Mesenchymal stem cell (in vitro differentiated cells and primary cell): Measurements from ENCODE around the gene BCL2L1.
A peak's percentile ranks its signal among the peaks of the same experiment; 100 is the strongest.

Experiments
- DNase-seq: peaks from one replicate; pipeline ENCODE4 v3.0.0-alpha.2; 2013
- H2AFZ ChIP-seq: one replicate; pipeline ENCODE4 v1.6.1; 2013; ENCODE audit warnings: low read depth, mild to moderate bottlenecking, control low read depth, inconsistent platforms, low read length, moderate library complexity
- H2AK5ac ChIP-seq: 2 replicates; pipeline ENCODE4 v1.6.1; 2013; ENCODE audit warnings: low read length, moderate library complexity, mild to moderate bottlenecking, inconsistent platforms; ENCODE audit not compliant: severe bottlenecking
- H2BK120ac ChIP-seq: one replicate; pipeline ENCODE4 v1.6.1; 2013; ENCODE audit warnings: low read depth, mild to moderate bottlenecking, inconsistent platforms, low read length, moderate library complexity
- H2BK12ac ChIP-seq, 2 experiments: one replicate each; pipeline ENCODE4 v1.6.1; 2013; ENCODE audit warnings: inconsistent platforms in 2 of 2, low read length in 2 of 2, mild to moderate bottlenecking in 2 of 2, moderate library complexity in 2 of 2, control low read depth in 1 of 2
- H2BK15ac ChIP-seq: one replicate; pipeline ENCODE4 v1.6.1; 2013; ENCODE audit warnings: mild to moderate bottlenecking, low read depth, inconsistent platforms; ENCODE audit not compliant: poor library complexity, severe bottlenecking
- H2BK5ac ChIP-seq: 2 replicates; pipeline ENCODE4 v1.6.1; 2013; ENCODE audit warnings: low read depth, mild to moderate bottlenecking, low read length, control low read depth, inconsistent platforms; ENCODE audit not compliant: poor library complexity, severe bottlenecking
- H3K14ac ChIP-seq, 2 experiments: one replicate each; pipeline ENCODE4 v1.6.1; 2013; ENCODE audit warnings: inconsistent platforms in 2 of 2, low read length in 2 of 2, control low read depth in 1 of 2, mild to moderate bottlenecking in 1 of 2, moderate library complexity in 1 of 2
- H3K18ac ChIP-seq, 2 experiments: one replicate each; pipeline ENCODE4 v1.6.1; 2013; ENCODE audit warnings: inconsistent platforms in 2 of 2, low read length in 2 of 2, control low read depth in 1 of 2, low read depth in 1 of 2, mild to moderate bottlenecking in 1 of 2
- H3K23ac ChIP-seq, 2 experiments: one replicate each; pipeline ENCODE4 v1.6.1; 2013; ENCODE audit warnings: inconsistent platforms in 2 of 2, low read length in 2 of 2, mild to moderate bottlenecking in 2 of 2, moderate library complexity in 2 of 2, control low read depth in 1 of 2
- H3K27ac ChIP-seq: 2 replicates; pipeline ENCODE4 v1.5.1; 2013; ENCODE audit warnings: mild to moderate bottlenecking, moderate library complexity, low read length, control low read depth, inconsistent platforms; ENCODE audit not compliant: poor library complexity, severe bottlenecking
- H3K27me3 ChIP-seq, 2 experiments: 2 replicates each; pipeline versions ENCODE4 v1.6.1 to v1.7.0; 2013; ENCODE audit warnings: low read length in 2 of 2, mild to moderate bottlenecking in 2 of 2, moderate library complexity in 2 of 2, control low read depth in 1 of 2, inconsistent platforms in 1 of 2; ENCODE audit not compliant: control insufficient read depth in 1 of 2, insufficient read depth in 1 of 2
- H3K36me3 ChIP-seq, 2 experiments: 2 replicates each; pipeline versions ENCODE4 v1.6.1 to v1.7.0; 2013; ENCODE audit warnings: low read length in 2 of 2, control low read depth in 1 of 2, inconsistent platforms in 1 of 2, low read depth in 1 of 2, mild to moderate bottlenecking in 1 of 2; ENCODE audit not compliant: insufficient read depth in 2 of 2, control insufficient read depth in 1 of 2
- H3K4ac ChIP-seq, 2 experiments: one replicate each; pipeline ENCODE4 v1.6.1; 2013; ENCODE audit warnings: inconsistent platforms in 2 of 2, low read length in 2 of 2, mild to moderate bottlenecking in 2 of 2, moderate library complexity in 2 of 2, control low read depth in 1 of 2, low read depth in 1 of 2
- H3K4me1 ChIP-seq: 2 replicates; pipeline ENCODE4 v1.6.1; 2013; ENCODE audit warnings: low read depth, low read length, control low read depth; ENCODE audit not compliant: control insufficient read depth, insufficient read depth
- H3K4me2 ChIP-seq: 2 replicates; pipeline ENCODE4 v1.6.1; 2013; ENCODE audit warnings: low read length, mild to moderate bottlenecking, inconsistent platforms; ENCODE audit not compliant: poor library complexity, severe bottlenecking
- H3K4me3 ChIP-seq, 2 experiments: 2 replicates each; pipeline versions ENCODE4 v1.5.1 to v1.7.0; 2013; ENCODE audit warnings: low read length in 2 of 2, mild to moderate bottlenecking in 2 of 2, control low read depth in 1 of 2, low read depth in 1 of 2; ENCODE audit not compliant: insufficient read depth in 1 of 2
- H3K79me1 ChIP-seq: replicated peaks from 2 replicates; pipeline ENCODE4 v1.6.1; 2013; ENCODE audit warnings: mild to moderate bottlenecking, control low read depth, low read length, inconsistent platforms; ENCODE audit not compliant: poor library complexity, severe bottlenecking
- H3K9ac ChIP-seq: 2 replicates; pipeline ENCODE4 v1.7.0; 2013; ENCODE audit warnings: mild to moderate bottlenecking, low read length, moderate library complexity
- H3K9me3 ChIP-seq: 2 replicates; pipeline ENCODE4 v1.7.0; 2013; ENCODE audit warnings: mild to moderate bottlenecking, low read length; ENCODE audit not compliant: control insufficient read depth
- H4K8ac ChIP-seq: one replicate; pipeline ENCODE4 v1.6.1; 2013; ENCODE audit warnings: inconsistent platforms, mild to moderate bottlenecking, low read length, moderate library complexity
- H4K91ac ChIP-seq: one replicate; pipeline ENCODE4 v1.6.1; 2013; ENCODE audit warnings: mild to moderate bottlenecking, low read length, inconsistent platforms
- WGBS: methylation state at CpG from one replicate; pipeline ENCODE4 v1.1.7; 2013; ENCODE audit warnings: mixed read lengths; 5-methylcytosine and 5-hydroxymethylcytosine counted together

Gene BCL2L1

DNA sequence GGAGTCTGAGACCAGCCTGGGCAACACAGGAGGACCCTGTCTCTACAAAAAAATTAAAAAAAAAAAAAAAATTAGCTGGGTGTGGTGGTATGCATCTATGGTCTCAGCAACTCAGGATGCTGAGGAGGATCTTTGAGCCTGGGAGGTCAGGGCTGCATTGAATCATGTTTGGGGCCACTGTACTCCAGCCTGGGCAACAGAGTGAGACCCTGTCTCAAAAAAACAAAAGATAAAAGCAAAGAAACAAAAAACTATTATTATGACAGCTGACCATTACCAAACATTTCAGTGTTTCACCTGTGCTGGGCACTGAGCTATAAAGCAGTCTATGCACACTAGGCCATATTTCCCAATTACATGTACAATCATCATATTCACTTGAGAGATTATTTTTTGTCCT is 49.2 kb downstream of the BCL2L1 start:
- peaks cover 48% of the 10 kb centered on the region for H3K4me1 ChIP-seq
- no peak overlapping the region for H4K91ac ChIP-seq
- H2BK15ac ChIP-seq, result no peak overlapping the region
- H2AK5ac ChIP-seq, result no peak overlapping the region
- no peak overlapping the region for H3K27ac ChIP-seq
- H2BK12ac ChIP-seq, result no peak overlapping the region
- H3K23ac ChIP-seq, result no peak overlapping the region
- no peaks in the 10 kb centered on the region for H3K79me1 ChIP-seq
- H2BK120ac ChIP-seq, result no peak overlapping the region
- H3K27me3 ChIP-seq, result no peaks in the 10 kb centered on the region
- no peak overlapping the region for H3K9ac ChIP-seq
- no peak overlapping the region for H2AFZ ChIP-seq
- H2BK5ac ChIP-seq, result no peak overlapping the region
- H3K36me3 ChIP-seq, result peaks cover 72 to 75% of the 10 kb centered on the region in 2 experiments
- H3K4me2 ChIP-seq, result no peak overlapping the region
- H4K8ac ChIP-seq, result no peak overlapping the region
- H3K4me3 ChIP-seq, result no peak overlapping the region
- H3K14ac ChIP-seq, result no peak overlapping the region
- no peak for DNase-seq
- H3K18ac ChIP-seq, result no peak overlapping the region
- no peaks in the 10 kb centered on the region for H3K9me3 ChIP-seq
- no peak overlapping the region for H3K4ac ChIP-seq

DNA sequence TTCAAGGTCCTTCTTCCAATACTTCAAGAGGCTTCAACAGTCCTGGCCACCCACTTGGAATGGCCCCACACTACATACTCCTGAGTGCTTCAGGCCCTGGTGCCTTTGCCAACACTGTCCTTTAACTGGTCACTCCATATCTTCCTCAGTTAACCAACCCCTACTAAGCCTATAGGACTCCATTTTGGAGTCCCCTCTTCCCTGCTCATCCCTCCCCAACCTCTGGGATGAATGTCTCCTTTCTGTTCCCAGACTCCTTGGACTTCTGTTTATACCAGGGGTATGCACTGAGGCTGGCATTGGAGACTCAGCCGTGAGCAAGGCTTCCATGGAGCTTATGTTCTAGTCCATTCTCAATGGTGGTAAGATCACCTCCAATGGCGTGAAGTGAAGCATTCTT is 51.3 kb downstream of the BCL2L1 start:
- DNase-seq, result no peak
- no peak overlapping the region for H3K27ac ChIP-seq
- H3K79me1 ChIP-seq, result no peaks in the 10 kb centered on the region
- H4K91ac ChIP-seq, result peak overlapping the region; percentile 93
- H2BK5ac ChIP-seq, result no peak overlapping the region
- H3K27me3 ChIP-seq, result no peaks in the 10 kb centered on the region
- peak overlapping the region; percentile 88 to 95 for H2BK12ac ChIP-seq
- H3K4me1 ChIP-seq, result peaks cover 51% of the 10 kb centered on the region
- no peak overlapping the region for H2AK5ac ChIP-seq
- no peak overlapping the region for H3K4me3 ChIP-seq
- WGBS, result 100% methylated on average over 2 of the region's 2 CpGs
- H3K9me3 ChIP-seq, result no peaks in the 10 kb centered on the region
- H4K8ac ChIP-seq, result peak overlapping the region; percentile 83
- peak overlapping the region; percentile 50 for H2BK120ac ChIP-seq
- H3K4ac ChIP-seq, result peak overlapping the region in 1 of 2 experiments; percentile 94
- no peak overlapping the region for H3K4me2 ChIP-seq
- peak overlapping the region; percentile 23 to 94 for H3K23ac ChIP-seq
- H3K9ac ChIP-seq, result no peak overlapping the region
- no peak overlapping the region for H2AFZ ChIP-seq
- peak overlapping the region; percentile 39 for H2BK15ac ChIP-seq
- H3K18ac ChIP-seq, result peak overlapping the region; percentile 88 to 93
- H3K14ac ChIP-seq, result peak overlapping the region in 1 of 2 experiments; percentile 75
- peaks cover 73 to 76% of the 10 kb centered on the region in 2 experiments for H3K36me3 ChIP-seq

DNA sequence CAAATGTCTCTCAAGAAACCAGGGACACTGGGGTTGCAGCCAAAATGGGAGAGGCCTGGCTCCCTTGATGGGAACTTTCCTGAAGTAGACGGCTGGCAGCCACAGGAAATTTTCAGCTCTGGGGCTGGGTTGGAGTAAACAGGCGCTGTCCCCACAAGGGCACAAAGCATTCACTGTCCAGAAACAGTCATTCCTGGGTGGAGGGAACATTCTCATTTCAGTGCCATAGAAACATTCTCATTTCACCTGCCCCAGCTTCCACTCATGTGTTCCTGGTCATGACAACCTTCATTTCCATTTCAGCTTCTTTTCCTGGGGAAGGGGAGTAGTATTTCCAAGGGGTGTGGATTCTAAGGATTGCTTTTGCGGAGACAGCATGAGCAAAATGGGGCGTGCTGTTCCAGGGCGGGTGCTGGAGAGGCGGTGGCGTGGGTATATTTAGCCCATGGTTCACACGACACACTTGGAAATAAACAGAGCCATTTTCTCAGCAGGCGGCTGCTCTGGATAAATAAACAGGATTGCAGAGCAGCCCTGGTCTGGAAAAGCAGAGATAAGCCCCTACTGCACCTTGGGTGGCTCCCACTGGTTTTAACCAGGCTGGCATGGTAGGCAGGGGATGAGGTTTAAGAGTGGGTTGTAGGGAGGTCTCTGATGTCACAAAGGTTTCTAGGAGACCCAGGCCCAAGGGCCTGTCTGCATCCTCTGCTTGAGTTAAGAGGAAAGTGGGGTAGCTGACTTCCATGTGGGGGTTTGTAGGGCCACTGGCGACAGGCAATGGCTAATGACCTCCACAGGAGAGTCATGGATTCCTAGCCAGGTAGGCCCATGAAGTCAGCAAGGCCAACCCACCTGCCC is 52.1 kb downstream of the BCL2L1 start:
- peak overlapping the region; percentile 68 to 94 for H3K4ac ChIP-seq
- no peak overlapping the region for H3K4me3 ChIP-seq
- no peak overlapping the region for H3K9ac ChIP-seq
- peaks cover 75 to 78% of the 10 kb centered on the region in 2 experiments for H3K36me3 ChIP-seq
- peak overlapping the region; percentile 33 for H3K27ac ChIP-seq
- peak overlapping the region; percentile 88 to 95 for H2BK12ac ChIP-seq
- peak overlapping the region; percentile 88 to 93 for H3K18ac ChIP-seq
- no peaks in the 10 kb centered on the region for H3K9me3 ChIP-seq
- H3K14ac ChIP-seq, result peak overlapping the region in 1 of 2 experiments; percentile 75
- no peaks in the 10 kb centered on the region for H3K79me1 ChIP-seq
- H3K4me2 ChIP-seq, result no peak overlapping the region
- peak overlapping the region; percentile 65 for H2BK120ac ChIP-seq
- WGBS, result 31% methylated on average over 10 of the region's 10 CpGs
- H4K8ac ChIP-seq, result peak overlapping the region; percentile 83
- no peak overlapping the region for H2AFZ ChIP-seq
- peak overlapping the region; percentile 32 for H2AK5ac ChIP-seq
- DNase-seq, result peak; percentile 96
- H2BK15ac ChIP-seq, result peak overlapping the region; percentile 71
- peaks cover 54% of the 10 kb centered on the region for H3K4me1 ChIP-seq
- peak overlapping the region; percentile 93 for H4K91ac ChIP-seq
- H2BK5ac ChIP-seq, result no peak overlapping the region
- H3K23ac ChIP-seq, result peak overlapping the region; percentile 23 to 94
- H3K27me3 ChIP-seq, result no peaks in the 10 kb centered on the region

- H2BK120ac ChIP-seq, result peak overlapping the region; percentile 65
- peaks cover 51% of the 10 kb centered on the region for H3K4me1 ChIP-seq
- H3K27me3 ChIP-seq, result no peaks in the 10 kb centered on the region
- H2BK12ac ChIP-seq, result peak overlapping the region; percentile 14 to 65
- H2BK5ac ChIP-seq, result no peak overlapping the region
- no peak overlapping the region for H4K91ac ChIP-seq
- no peak overlapping the region for H3K27ac ChIP-seq
- no peak overlapping the region for H3K23ac ChIP-seq
- H2AK5ac ChIP-seq, result no peak overlapping the region
- peak; percentile 62 for DNase-seq
- H3K18ac ChIP-seq, result peak overlapping the region; percentile 67 to 93
- H3K14ac ChIP-seq, result peak overlapping the region in 1 of 2 experiments; percentile 12
- no peak overlapping the region for H3K9ac ChIP-seq
- peaks cover 78% of the 10 kb centered on the region in 2 experiments for H3K36me3 ChIP-seq
- no peak overlapping the region for H2AFZ ChIP-seq
- peak overlapping the region in 1 of 2 experiments; percentile 14 for H3K4ac ChIP-seq
- H3K4me3 ChIP-seq, result no peak overlapping the region
- no peak overlapping the region for H2BK15ac ChIP-seq
- peaks cover 4% of the 10 kb centered on the region for H3K79me1 ChIP-seq
- 68% methylated on average over 2 of the region's 3 CpGs for WGBS
- no peak overlapping the region for H4K8ac ChIP-seq
- H3K9me3 ChIP-seq, result no peaks in the 10 kb centered on the region
- no peak overlapping the region for H3K4me2 ChIP-seq
These were observed 52.8 kb downstream of the BCL2L1 start for GRCh38 chr20:31669876-31670275.
